HL-60 (cell line): ENCODE data around the gene CEACAM19.

ENCODE experiments used
- POLR2AphosphoS5 ChIP-seq: IDR thresholded peaks from 2 replicates; pipeline ENCODE4 v1.6.1; 2012; ENCODE audit warnings: low read depth
- TF ChIP-seq, protein P1 (sequence below): IDR thresholded peaks from one replicate; pipeline ENCODE4 v1.5.1; 2011; ENCODE audit warnings: low read length, control low read depth, inconsistent platforms; ENCODE audit not compliant: insufficient read depth
- TF ChIP-seq, protein P2 (sequence below): IDR thresholded peaks from 2 replicates; pipeline ENCODE4 v1.6.1; 2012; ENCODE audit warnings: low read depth; ENCODE audit not compliant: insufficient replicate concordance

DNA sequence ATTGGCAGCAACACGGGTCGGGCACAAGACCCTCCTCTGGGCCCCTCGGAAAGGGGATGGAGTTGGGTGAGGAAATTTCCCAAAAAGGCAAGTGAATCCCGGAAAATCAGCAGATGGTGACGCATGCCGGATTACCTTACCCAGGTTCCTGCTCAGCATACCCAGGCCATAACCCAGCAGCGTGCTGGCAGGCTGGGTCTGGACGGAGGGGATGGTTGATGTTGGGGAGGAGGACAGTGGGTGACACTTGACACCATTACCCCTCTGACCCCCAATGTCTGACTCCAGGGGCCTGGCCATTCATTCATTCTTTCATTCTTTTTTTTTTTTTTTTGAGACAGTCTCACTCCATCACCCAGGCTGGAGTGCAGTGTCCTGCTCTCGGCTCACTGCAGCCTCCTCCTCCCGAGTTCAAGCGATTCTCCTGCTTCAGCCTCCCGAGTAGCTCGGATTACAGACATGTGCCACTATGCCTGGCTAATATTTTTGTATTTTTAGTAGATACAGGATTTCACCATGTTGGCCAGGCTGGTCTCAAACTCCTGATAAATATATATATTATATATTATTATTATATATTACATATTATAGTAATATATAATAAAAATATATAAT, 26.8 kb upstream of the CEACAM19 start:
- TF ChIP-seq, protein P1, sequence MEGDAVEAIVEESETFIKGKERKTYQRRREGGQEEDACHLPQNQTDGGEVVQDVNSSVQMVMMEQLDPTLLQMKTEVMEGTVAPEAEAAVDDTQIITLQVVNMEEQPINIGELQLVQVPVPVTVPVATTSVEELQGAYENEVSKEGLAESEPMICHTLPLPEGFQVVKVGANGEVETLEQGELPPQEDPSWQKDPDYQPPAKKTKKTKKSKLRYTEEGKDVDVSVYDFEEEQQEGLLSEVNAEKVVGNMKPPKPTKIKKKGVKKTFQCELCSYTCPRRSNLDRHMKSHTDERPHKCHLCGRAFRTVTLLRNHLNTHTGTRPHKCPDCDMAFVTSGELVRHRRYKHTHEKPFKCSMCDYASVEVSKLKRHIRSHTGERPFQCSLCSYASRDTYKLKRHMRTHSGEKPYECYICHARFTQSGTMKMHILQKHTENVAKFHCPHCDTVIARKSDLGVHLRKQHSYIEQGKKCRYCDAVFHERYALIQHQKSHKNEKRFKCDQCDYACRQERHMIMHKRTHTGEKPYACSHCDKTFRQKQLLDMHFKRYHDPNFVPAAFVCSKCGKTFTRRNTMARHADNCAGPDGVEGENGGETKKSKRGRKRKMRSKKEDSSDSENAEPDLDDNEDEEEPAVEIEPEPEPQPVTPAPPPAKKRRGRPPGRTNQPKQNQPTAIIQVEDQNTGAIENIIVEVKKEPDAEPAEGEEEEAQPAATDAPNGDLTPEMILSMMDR = no peak
- TF ChIP-seq, protein P2, sequence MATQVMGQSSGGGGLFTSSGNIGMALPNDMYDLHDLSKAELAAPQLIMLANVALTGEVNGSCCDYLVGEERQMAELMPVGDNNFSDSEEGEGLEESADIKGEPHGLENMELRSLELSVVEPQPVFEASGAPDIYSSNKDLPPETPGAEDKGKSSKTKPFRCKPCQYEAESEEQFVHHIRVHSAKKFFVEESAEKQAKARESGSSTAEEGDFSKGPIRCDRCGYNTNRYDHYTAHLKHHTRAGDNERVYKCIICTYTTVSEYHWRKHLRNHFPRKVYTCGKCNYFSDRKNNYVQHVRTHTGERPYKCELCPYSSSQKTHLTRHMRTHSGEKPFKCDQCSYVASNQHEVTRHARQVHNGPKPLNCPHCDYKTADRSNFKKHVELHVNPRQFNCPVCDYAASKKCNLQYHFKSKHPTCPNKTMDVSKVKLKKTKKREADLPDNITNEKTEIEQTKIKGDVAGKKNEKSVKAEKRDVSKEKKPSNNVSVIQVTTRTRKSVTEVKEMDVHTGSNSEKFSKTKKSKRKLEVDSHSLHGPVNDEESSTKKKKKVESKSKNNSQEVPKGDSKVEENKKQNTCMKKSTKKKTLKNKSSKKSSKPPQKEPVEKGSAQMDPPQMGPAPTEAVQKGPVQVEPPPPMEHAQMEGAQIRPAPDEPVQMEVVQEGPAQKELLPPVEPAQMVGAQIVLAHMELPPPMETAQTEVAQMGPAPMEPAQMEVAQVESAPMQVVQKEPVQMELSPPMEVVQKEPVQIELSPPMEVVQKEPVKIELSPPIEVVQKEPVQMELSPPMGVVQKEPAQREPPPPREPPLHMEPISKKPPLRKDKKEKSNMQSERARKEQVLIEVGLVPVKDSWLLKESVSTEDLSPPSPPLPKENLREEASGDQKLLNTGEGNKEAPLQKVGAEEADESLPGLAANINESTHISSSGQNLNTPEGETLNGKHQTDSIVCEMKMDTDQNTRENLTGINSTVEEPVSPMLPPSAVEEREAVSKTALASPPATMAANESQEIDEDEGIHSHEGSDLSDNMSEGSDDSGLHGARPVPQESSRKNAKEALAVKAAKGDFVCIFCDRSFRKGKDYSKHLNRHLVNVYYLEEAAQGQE = peak; percentile 4
- no peak for TF ChIP-seq POLR2AphosphoS5
